Calu3 (cell line): ENCODE data around the gene TLK2. TPM values are rescaled to one million over a fixed set of nuclear protein-coding genes. Genes with fewer than 3 reads are reported as not detected.

Source experiments
- BruUV-seq: library from RNA; stranded (reverse); fragments of 400-500 nt; replicated peaks from 2 replicates; lab custom pipeline; 2021; lab: Mats Ljungman, UMichigan
- CTCF ChIA-PET: fragments of 300-600 bp; sonication (Branson Sonifier 250); formaldehyde crosslinking; loops from one replicate; lab custom pipeline; 2022; ENCODE audit warnings: antibody characterized with exemption; lab: Charles Lee
- DNase-seq: peaks from one replicate; pipeline ENCODE4 v3.0.0; 2022
- H3K27ac Mint-ChIP-seq: one replicate; pipeline ENCODE4 v1.8.0; 2022; ENCODE audit warnings: mixed read lengths; ENCODE audit not compliant: unreplicated experiment
- H3K27me3 Mint-ChIP-seq: one replicate; pipeline ENCODE4 v1.8.0; 2022; ENCODE audit warnings: mixed read lengths; ENCODE audit not compliant: unreplicated experiment
- H3K36me3 Mint-ChIP-seq: one replicate; pipeline ENCODE4 v1.8.0; 2022; ENCODE audit warnings: mild to moderate bottlenecking, moderate library complexity, mixed read lengths; ENCODE audit not compliant: insufficient read depth, unreplicated experiment
- H3K4me1 Mint-ChIP-seq: one replicate; pipeline ENCODE4 v1.8.0; 2022; ENCODE audit warnings: mild to moderate bottlenecking, low read depth, mixed read lengths; ENCODE audit not compliant: unreplicated experiment
- H3K4me3 Mint-ChIP-seq: one replicate; pipeline ENCODE4 v1.8.0; 2022; ENCODE audit warnings: mild to moderate bottlenecking, low read depth, moderate library complexity, mixed read lengths; ENCODE audit not compliant: unreplicated experiment
- H3K9me3 Mint-ChIP-seq: one replicate; pipeline ENCODE4 v1.8.0; 2022; ENCODE audit warnings: low read depth, mixed read lengths; ENCODE audit not compliant: unreplicated experiment
- intact Hi-C: fragments of 100-400 bp; cut with micrococcal nuclease; formaldehyde crosslinking; loops from one replicate; pipeline ENCODE4 v1.10.0; 2022; ENCODE audit not compliant: unreplicated experiment
- total RNA-seq: library from RNA; stranded (reverse); gene quantifications from 2 replicates; pipeline ENCODE4 v1.2.3, GENCODE V29; 2022
- TF ChIP-seq, protein P1 (sequence below): fragments of 200-600 bp; IDR thresholded peaks from one replicate; pipeline ENCODE4 v1.8.0; 2022; ENCODE audit warnings: antibody characterized with exemption; ENCODE audit not compliant: unreplicated experiment

Gene TLK2
- total RNA-seq, 1 experiment from 2014 or later, result 26.3 TPM

DNA sequence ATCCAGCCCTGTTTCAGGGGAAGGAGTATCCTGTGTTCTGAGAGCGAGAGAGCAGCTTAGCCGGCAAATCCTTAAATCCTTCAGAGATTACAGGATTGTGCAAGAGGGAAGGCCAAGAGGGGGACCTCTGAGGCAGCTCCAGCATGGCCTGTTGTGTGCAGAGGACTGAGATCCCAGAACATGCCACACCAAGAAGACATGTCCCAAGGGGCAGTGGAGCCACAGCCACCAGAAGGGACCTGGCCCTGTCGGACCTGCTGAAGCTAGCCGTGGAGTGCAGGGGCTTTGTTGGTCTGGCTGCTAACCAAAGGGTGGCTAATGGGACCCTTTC, 147.2 kb downstream of the TLK2 start:
- Mint-ChIP-seq H3K4me1 (peaks cover 5% of the 10 kb centered on the region), H3K36me3 (peaks cover 14% of the 10 kb centered on the region), H3K4me3 (no peak overlapping the region), H3K27ac (no peak overlapping the region), H3K27me3 (peaks cover 16% of the 10 kb centered on the region), H3K9me3 (no peaks in the 10 kb centered on the region)
- TF ChIP-seq, protein P1, sequence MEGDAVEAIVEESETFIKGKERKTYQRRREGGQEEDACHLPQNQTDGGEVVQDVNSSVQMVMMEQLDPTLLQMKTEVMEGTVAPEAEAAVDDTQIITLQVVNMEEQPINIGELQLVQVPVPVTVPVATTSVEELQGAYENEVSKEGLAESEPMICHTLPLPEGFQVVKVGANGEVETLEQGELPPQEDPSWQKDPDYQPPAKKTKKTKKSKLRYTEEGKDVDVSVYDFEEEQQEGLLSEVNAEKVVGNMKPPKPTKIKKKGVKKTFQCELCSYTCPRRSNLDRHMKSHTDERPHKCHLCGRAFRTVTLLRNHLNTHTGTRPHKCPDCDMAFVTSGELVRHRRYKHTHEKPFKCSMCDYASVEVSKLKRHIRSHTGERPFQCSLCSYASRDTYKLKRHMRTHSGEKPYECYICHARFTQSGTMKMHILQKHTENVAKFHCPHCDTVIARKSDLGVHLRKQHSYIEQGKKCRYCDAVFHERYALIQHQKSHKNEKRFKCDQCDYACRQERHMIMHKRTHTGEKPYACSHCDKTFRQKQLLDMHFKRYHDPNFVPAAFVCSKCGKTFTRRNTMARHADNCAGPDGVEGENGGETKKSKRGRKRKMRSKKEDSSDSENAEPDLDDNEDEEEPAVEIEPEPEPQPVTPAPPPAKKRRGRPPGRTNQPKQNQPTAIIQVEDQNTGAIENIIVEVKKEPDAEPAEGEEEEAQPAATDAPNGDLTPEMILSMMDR, result no peak
- no peak for DNase-seq
- no TSS peak for BruUV-seq
- intact Hi-C loops, result no loop called here
- CTCF ChIA-PET, result interaction anchor here (0.5 kb wide), 1 partner anchor 203 kb away, joined by 6 read pairs; no protein-coding TSS in a partner anchor

DNA sequence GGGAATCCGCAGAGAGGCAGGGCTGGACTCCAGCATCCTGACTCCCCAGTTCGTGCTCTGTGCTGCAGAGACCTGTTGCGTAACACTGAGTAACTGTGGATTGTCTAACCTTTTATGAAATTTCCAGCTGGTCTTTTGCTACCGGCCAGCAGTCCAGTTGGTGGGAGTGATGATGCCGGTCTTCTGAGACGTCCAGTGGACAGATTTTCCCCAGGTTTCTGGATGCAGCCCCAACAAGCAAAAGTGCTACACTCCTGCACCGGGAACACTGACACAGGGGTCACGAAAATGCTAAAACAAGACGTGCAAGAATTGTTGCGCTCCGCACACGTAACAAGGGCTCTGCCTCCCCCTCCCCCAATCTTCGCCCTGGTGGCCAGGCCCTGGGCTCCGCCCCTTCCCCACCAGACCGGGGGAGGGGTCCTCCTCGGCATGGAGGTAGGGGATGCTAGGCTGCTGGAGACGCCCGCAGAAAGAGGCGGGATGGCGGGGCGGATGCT, 148.1 kb downstream of the TLK2 start:
- H3K4me1 Mint-ChIP-seq, result peaks cover 5% of the 10 kb centered on the region
- no TSS peak for BruUV-seq
- no peak overlapping the region for H3K27ac Mint-ChIP-seq
- DNase-seq, result no peak
- peaks cover 14% of the 10 kb centered on the region for H3K36me3 Mint-ChIP-seq
- H3K9me3 Mint-ChIP-seq, result no peaks in the 10 kb centered on the region
- CTCF ChIA-PET, result no interaction called here
- intact Hi-C loops, result no loop called here
- peaks cover 17% of the 10 kb centered on the region for H3K27me3 Mint-ChIP-seq
- H3K4me3 Mint-ChIP-seq, result peak overlapping the region; percentile 71
- TF ChIP-seq, protein P1, result no peak

DNA sequence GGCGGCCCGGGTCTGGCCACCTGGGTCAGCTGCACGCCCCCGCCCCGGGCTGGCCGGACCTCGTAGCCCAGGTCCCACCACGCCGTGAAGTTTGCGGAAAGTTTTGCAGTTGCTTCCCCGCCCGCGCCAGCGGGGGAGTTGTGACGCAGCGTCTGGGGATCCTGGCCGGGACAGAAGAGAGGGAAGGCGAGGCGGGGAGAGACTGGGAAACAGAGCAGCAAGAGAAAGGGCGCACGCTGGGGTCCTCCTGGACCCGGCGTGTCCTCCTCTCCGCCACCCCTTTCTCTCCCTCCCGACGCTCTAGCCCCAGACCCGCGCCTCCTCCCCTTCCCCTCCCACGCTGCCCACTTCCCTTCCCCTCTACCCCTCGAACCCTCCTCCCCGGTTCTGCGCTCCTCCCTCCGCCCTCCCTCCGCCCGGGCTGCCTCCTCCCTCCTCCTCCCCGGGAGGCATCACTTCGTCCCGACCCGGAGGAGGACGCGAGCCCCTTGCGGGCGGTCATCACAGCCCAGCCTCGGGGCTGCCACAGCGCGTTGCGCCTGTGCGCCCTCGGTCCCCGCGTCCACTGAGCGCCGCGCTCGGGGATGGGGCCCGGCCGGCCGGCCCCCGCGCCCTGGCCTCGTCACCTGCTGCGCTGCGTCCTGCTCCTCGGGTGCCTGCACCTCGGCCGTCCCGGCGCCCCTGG, 148.7 kb downstream of the TLK2 start, which contains the start of gene MRC2:
MRC2 (plus strand) TSS at position 452 of the 685 bp plus-strand sequence; CDS start at position 585, 133 bp downstream.
- no peaks in the 10 kb centered on the region for H3K9me3 Mint-ChIP-seq
- peaks cover 14% of the 10 kb centered on the region for H3K36me3 Mint-ChIP-seq
- H3K27ac Mint-ChIP-seq, result no peak within 1 kb of the TSS
- intact Hi-C loops, result no loop called here
- BruUV-seq, result no TSS peak
- DNase-seq, result peak; percentile 19
- peak within 1 kb of the TSS; percentile 71 for H3K4me3 Mint-ChIP-seq
- TF ChIP-seq, protein P1, result no peak
- H3K27me3 Mint-ChIP-seq, result peaks cover 17% of the 10 kb centered on the region
- H3K4me1 Mint-ChIP-seq, result peaks cover 5% of the 10 kb centered on the region
- CTCF ChIA-PET, result no interaction called here

DNA sequence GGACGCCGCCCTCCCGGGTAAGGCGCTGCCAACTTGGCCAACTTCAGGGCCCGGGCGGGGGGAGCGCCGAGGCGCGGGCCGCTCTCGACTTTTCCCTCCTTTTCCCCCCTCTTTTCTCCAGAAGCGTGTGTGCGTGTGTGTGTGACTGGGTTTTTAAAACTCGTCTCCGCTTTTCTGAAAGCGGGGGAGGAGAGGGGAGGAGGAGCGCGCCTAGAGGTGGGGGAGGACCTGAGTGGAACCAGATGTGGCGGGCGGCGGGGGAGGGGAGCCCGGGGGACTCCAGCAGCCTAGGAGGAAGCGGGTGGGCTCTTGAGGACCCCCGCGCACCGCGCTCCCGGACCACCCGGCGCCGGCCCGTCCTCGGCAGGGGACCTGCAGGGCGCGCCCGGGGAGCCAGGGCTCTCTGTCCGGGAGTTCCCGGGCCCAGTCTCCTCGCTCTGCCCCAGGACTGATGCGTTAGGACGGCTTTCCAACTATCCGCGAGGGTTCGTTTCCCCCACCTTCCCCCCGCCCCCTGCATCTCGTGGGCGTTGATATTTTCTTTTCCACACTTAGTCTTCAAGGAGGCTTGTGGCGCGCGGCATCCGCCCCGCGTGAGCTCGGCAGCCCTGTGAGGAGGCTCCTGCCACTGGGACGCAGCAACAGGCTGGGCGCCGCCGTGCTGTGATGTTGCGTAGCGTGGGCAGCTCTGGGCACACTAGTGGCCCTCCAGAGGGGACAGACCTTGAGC, 149.4 kb downstream of the TLK2 start:
- Mint-ChIP-seq H3K36me3 (peaks cover 14% of the 10 kb centered on the region), H3K9me3 (no peaks in the 10 kb centered on the region), H3K27me3 (peaks cover 17% of the 10 kb centered on the region), H3K27ac (no peak overlapping the region), H3K4me3 (peak overlapping the region; percentile 71), H3K4me1 (peaks cover 5% of the 10 kb centered on the region)
- TF ChIP-seq, protein P1, result no peak
- intact Hi-C loops, result no loop called here
- BruUV-seq, result no TSS peak
- peak; percentile 3 for DNase-seq
- CTCF ChIA-PET, result no interaction called here
